ENCODE data around the gene KCNA1.
A peak's percentile ranks its signal among the peaks of the same experiment; 100 is the strongest.

Gene KCNA1

DNA sequence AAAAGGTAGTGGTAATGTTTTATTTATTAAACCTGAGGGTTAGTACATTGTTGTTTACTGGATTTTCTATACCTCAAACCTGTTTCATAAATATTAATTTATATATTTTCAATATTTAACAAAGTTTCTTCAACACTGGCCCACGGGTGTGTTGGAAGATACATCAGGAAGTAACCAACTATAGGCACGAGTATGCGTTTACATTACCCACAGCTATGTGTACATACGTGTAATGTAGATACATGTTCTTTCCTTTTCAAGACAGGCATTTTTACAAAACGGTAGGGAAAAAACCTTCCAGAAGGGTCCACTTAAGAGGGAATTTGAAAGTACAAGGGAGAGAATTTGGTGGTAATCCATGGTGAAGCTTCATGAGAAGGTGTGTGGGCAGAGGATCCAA, 17.8 kb upstream of the KCNA1 start:
- DNase-seq (ENCODE audit: low spot score), result no peak
- in situ Hi-C loops (cut with MboI; ENCODE audit: low pct_unique_long_range_greater_than_20kb, low sequenced_read_pairs, unreplicated experiment), result no loop called here
- TF ChIP-seq, protein P1, sequence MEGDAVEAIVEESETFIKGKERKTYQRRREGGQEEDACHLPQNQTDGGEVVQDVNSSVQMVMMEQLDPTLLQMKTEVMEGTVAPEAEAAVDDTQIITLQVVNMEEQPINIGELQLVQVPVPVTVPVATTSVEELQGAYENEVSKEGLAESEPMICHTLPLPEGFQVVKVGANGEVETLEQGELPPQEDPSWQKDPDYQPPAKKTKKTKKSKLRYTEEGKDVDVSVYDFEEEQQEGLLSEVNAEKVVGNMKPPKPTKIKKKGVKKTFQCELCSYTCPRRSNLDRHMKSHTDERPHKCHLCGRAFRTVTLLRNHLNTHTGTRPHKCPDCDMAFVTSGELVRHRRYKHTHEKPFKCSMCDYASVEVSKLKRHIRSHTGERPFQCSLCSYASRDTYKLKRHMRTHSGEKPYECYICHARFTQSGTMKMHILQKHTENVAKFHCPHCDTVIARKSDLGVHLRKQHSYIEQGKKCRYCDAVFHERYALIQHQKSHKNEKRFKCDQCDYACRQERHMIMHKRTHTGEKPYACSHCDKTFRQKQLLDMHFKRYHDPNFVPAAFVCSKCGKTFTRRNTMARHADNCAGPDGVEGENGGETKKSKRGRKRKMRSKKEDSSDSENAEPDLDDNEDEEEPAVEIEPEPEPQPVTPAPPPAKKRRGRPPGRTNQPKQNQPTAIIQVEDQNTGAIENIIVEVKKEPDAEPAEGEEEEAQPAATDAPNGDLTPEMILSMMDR (IDR thresholded peaks at IDR 0.05; ENCODE audit: extremely low read depth, insufficient read depth, missing control alignments), result no peak

DNA sequence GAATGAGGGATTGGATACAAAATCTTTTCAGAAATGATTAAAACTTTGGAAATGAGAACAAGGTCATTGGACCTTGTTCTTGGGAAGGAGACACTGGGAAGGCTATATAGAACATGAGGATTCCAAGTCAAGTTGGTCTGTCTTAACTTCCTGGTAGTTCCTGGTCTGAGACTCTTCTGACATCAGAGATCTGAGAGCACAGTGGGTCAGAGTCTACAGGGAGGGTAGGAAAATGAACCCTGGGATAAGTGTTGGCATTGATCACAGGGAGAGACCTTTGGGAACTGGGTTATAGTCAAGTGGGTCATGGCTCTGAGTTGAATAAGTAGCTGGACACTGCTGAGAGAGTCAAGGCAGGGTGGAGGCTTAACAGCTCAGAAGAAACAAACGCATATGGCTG, 17.3 kb upstream of the KCNA1 start:
- in situ Hi-C loops (cut with MboI; ENCODE audit: low pct_unique_long_range_greater_than_20kb, low sequenced_read_pairs, unreplicated experiment), result no loop called here
- TF ChIP-seq, protein P1 (IDR thresholded peaks at IDR 0.05; ENCODE audit: extremely low read depth, insufficient read depth, missing control alignments), result no peak

GRCh38 chr12:4894019-4894418, 15.7 kb upstream of the KCNA1 start:
- in situ Hi-C loops (cut with MboI; ENCODE audit: low pct_unique_long_range_greater_than_20kb, low sequenced_read_pairs, unreplicated experiment), result no loop called here
- TF ChIP-seq, protein P1 (IDR thresholded peaks at IDR 0.05; ENCODE audit: extremely low read depth, insufficient read depth, missing control alignments), result no peak
- DNase-seq (ENCODE audit: low spot score), result no peak

More for the DNA sequence above, 17.3 kb upstream of the KCNA1 start:
- no peak for DNase-seq (ENCODE audit: low spot score)

- TF ChIP-seq, protein P1 (IDR thresholded peaks at IDR 0.05; ENCODE audit: extremely low read depth, insufficient read depth, missing control alignments), result peak; percentile 36
- in situ Hi-C loops (cut with MboI; ENCODE audit: low pct_unique_long_range_greater_than_20kb, low sequenced_read_pairs, unreplicated experiment), result no loop called here
- DNase-seq (ENCODE audit: low spot score), result peak; percentile 37
Observed at GRCh38 chr12:4899364-4899763, 10.3 kb upstream of the KCNA1 start.

GRCh38 chr12:4900327-4900726, 9.4 kb upstream of the KCNA1 start:
- no peak for DNase-seq (ENCODE audit: low spot score)
- TF ChIP-seq, protein P1 (IDR thresholded peaks at IDR 0.05; ENCODE audit: extremely low read depth, insufficient read depth, missing control alignments), result no peak
- in situ Hi-C loops (cut with MboI; ENCODE audit: low pct_unique_long_range_greater_than_20kb, low sequenced_read_pairs, unreplicated experiment), result no loop called here

- in situ Hi-C loops (cut with MboI; ENCODE audit: low pct_unique_long_range_greater_than_20kb, low sequenced_read_pairs, unreplicated experiment), result no loop called here
- no peak for DNase-seq (ENCODE audit: low spot score)
- TF ChIP-seq, protein P1 (IDR thresholded peaks at IDR 0.05; ENCODE audit: extremely low read depth, insufficient read depth, missing control alignments), result no peak
Observed at GRCh38 chr12:4905316-4905715, 4.4 kb upstream of the KCNA1 start.

Data from GM13977 (cell line).